GM12875 (cell line): ENCODE measurements around the gene SPEN.
"Not testable (repeated sequence)": the region's sequence is repeated elsewhere in the genome, so short reads cannot be mapped to it uniquely, and the experiment has no call there.

ENCODE experiments used
- H3K4me3 ChIP-seq: one replicate; pipeline ENCODE4 v1.5.1; 2011; ENCODE audit warnings: low read depth, low read length, control low read depth
- CTCF ChIP-seq: IDR thresholded peaks from 2 replicates; pipeline ENCODE4 v1.5.1; 2011; ENCODE audit warnings: low read depth, mild to moderate bottlenecking, control low read depth, inconsistent platforms, low read length, moderate library complexity, borderline replicate concordance; ENCODE audit not compliant: insufficient read depth

The SPEN gene

GRCh38 chr1:15975805-15976680 is 128.5 kb downstream of the SPEN start, which contains the start of gene ZBTB17:
Gene ZBTB17 (minus strand): TSS chr1:15976101. CDS start chr1:15948495, 27,606 bp downstream.
- peak within 1 kb of the TSS; percentile 66 for H3K4me3 ChIP-seq

GRCh38 chr1:15977947-15978346 is 130.4 kb downstream of the SPEN start:
- H3K4me3 ChIP-seq: not testable (repeated sequence)

More at GRCh38 chr1:15975805-15976680, 128.5 kb downstream of the SPEN start, which contains the start of gene ZBTB17:
- no peak for TF ChIP-seq CTCF

- no peak for TF ChIP-seq CTCF
- no peak overlapping the region for H3K4me3 ChIP-seq
Measured at GRCh38 chr1:15981679-15982078, 134.2 kb downstream of the SPEN start.

- H3K4me3 ChIP-seq: no peak overlapping the region
- TF ChIP-seq CTCF: no peak
Measured at GRCh38 chr1:15983275-15983674, 135.8 kb downstream of the SPEN start.

GRCh38 chr1:15985611-15986297 is 138.2 kb downstream of the SPEN start:
- no peak overlapping the region for H3K4me3 ChIP-seq
- no peak for TF ChIP-seq CTCF

- TF ChIP-seq CTCF: no peak
- H3K4me3 ChIP-seq: no peak overlapping the region
Measured at GRCh38 chr1:15988856-15989736, 141.6 kb downstream of the SPEN start.

- no peak overlapping the region for H3K4me3 ChIP-seq
- TF ChIP-seq CTCF: no peak
Measured at GRCh38 chr1:15989776-15990175, 142.3 kb downstream of the SPEN start.
